ENCODE measurements around the gene OR7D2.

- TF ChIP-seq CTCF (IDR thresholded peaks at IDR 0.05 in 8 of 11, conservative IDR thresholded peaks at IDR 0.05 in 3 of 11) = no peak
- no peak for TF ChIP-seq POLR2A (IDR thresholded peaks at IDR 0.05)
Observed at GRCh38 chr19:9139609-9140158, 39.1 kb upstream of the OR7D2 start.
